ENCODE results near the gene TMC1.

GRCh38 chr9:72823971-72824370 lies 302.6 kb downstream of the TMC1 start:
- TF ChIP-seq POLR2AphosphoS5 (IDR thresholded peaks at IDR 0.05) (no peak), CTCF (IDR thresholded peaks at IDR 0.05) (no peak), POLR2A (IDR thresholded peaks at IDR 0.05) (no peak)

Data from stomach (tissue), 4 donors.